ENCODE data around the gene FAM161A.
A peak's percentile ranks its signal among the peaks of the same experiment; 100 is the strongest.
"Not testable (repeated sequence)": the region's sequence is repeated elsewhere in the genome, so short reads cannot be mapped to it uniquely, and the experiment has no call there.

The FAM161A gene

DNA sequence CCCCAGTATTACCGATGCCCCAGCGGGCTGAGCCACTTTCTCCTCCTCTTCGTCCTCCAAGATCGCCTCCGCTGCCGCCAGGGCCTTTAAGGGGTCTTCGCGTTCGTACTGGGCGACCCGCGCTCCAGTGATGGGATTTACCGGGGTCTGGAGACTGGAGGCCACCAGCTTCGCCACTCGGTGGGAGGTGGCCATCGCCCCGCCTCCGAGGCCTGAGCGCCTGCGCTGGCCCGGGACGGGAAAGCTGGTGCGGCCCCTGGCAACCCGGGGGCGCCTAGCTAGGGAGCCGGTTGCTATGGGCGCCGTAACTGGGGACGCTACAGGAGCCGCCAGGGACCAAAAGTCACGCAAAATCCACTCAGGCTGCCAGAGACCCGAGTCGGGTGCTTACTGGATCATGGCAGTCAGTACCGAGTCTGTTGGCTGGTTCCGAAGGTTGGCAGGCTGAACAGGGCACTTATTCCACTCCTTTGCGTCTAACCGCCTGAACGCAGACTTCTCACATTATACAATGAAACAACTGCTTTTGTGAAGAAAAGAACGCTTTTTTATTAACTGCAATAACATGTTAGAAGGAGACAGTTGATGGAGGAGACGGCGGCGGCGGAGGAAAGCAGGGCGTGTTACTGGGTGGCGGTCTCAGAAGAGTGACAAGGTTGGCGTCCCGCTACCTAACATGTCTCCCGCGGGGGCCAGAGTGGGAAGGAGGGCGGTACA is at the start of gene FAM161A:
TSS of gene FAM161A (minus strand) at position 214 of the 717 bp plus-strand sequence. CDS start at position 195, 19 bp downstream.
- DNase-seq (ENCODE audit: low spot score) = peak; percentile 85

- no peak for DNase-seq (ENCODE audit: low spot score)
These were observed 46.4 kb upstream of the FAM161A start for GRCh38 chr2:61900281-61900680.

GRCh38 chr2:61898810-61899209 is 45.0 kb upstream of the FAM161A start:
- no peak for DNase-seq (ENCODE audit: low spot score)

DNA sequence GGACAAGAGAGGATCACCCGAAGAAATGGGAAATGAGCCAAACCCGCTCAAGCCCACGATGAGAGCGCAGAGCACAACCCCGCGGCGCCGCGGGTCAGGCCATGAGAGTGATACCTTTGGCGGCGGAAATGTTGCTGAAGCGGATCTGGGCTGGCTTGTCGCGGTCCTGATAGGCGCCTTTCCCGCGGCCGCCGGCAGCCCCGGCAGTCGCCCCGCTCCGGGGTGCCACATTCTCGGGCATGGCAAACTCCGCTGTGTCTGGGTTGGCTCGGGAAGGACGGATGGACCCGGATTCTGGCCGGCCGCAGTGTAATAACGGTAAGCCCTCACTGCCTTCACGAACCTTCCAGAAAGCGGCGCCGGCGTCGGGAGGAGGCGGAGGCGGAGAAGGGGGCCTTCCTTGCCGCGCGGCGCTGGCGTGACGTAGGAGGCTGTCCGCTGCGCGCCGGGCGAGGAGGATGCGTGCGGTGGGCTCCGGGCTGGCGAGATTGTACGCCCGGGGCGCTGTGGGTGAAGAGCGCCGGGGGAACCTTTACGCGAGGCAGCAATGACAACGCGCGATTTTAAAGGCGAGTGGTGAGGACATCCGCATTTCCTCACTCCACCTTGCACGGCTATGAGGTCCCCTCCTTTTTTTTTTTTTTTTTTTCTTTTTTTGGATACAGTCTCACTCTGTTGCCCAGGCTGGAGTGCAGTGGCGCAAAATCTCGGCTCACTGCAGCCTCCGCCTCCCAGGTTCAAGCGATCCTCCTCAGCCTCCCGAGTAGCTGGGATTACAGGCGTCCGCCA is 34.6 kb upstream of the FAM161A start, which contains the start of gene CCT4:
TSS of gene CCT4 (minus strand) at position 390 of the 789 bp plus-strand sequence. CDS start at position 241, 149 bp downstream.
- peak; percentile 77 for DNase-seq (ENCODE audit: low spot score)

GRCh38 chr2:61887717-61888266 is 33.9 kb upstream of the FAM161A start:
- DNase-seq (ENCODE audit: low spot score) = peak; percentile 27

DNA sequence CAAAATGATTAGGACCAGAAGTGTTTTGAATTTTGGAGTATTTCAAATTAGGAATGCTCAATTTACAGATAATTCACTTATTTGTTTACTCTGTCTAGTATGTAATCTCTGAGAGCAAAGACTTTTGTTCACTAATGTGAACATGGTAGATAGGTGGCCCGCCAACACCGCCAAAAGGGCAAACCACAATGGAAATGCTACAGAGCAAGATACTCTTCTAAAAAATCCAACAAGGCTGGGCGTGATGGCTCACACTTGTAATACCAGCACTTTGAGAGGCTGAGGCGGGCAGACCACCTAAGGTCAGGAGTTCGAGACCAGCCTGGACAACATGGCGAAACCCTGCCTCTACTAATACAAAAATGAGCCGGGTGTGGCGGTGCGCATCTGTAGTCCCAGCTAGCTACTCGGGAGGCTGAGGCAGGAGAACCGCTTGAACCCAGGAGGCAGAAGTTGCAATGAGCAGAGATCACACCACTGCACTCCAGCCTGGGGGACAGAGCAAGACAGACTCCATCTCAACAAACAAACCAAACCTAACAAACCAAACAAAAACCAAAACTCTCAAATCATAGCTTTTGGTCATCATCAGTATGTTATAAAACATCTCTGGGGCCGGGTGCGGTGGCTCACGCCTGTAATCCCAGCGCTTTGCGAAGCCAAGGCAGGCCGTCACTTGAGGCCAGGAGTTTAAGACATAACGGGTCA is 32.2 kb upstream of the FAM161A start:
- no peak for DNase-seq (ENCODE audit: low spot score)

DNA sequence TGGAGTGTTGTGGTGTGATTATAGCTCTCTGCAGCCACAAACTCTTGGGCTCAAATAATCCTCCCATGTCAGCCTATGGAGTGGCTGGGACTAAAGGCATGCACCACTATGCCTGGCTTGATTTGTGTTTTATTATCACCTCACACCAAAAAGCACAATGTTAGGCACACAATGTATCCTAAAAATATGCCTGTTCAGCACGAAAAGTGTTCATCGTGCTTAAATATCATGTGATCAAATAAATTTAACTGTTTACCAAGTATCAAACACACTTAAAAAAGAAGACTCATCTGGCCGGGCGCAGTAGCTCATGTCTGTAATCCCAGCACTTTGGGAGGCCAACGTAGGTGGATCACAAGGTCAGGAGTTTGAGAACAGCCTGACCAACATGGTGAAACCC is 29.0 kb upstream of the FAM161A start:
- DNase-seq (ENCODE audit: low spot score) = no peak

DNA sequence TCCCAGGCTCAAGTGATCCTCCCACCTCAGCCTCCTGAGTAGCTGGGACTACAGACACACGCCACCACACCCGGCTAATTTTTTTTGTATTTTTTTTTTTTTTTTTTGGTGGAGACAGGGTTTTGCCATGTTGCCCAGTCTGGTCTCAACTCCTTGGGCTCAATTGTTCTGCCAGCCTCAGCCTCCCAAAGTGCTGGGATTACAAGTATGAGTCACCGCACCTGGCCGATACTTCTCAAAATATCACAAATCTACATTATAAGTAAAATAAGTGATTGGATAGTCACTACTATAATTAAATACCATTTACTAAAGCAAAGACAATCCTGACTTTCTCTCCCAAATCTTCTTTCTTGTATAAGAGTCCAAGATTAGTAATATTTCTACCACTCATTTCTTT is 25.5 kb upstream of the FAM161A start:
- DNase-seq (ENCODE audit: low spot score) = not testable (repeated sequence)

DNA sequence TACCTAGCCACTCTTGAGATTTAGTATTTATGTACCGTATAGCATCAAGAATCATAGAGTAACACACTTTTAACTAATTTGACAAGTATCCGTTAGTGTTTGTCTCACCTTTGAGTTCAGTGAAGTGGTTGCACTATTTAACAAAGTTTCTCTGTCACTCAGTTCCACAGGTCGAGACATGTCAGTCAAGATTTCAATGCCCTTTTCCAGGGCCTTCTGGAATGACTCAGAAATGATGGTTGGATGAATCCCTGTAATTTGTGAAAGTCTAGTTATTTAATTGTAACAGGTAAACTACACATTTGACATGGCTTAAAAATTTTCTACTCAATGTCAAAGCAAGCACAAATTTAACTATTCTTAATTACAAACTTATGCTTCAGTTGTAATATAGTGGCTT is 24.9 kb upstream of the FAM161A start:
- DNase-seq (ENCODE audit: low spot score) = no peak

DNA sequence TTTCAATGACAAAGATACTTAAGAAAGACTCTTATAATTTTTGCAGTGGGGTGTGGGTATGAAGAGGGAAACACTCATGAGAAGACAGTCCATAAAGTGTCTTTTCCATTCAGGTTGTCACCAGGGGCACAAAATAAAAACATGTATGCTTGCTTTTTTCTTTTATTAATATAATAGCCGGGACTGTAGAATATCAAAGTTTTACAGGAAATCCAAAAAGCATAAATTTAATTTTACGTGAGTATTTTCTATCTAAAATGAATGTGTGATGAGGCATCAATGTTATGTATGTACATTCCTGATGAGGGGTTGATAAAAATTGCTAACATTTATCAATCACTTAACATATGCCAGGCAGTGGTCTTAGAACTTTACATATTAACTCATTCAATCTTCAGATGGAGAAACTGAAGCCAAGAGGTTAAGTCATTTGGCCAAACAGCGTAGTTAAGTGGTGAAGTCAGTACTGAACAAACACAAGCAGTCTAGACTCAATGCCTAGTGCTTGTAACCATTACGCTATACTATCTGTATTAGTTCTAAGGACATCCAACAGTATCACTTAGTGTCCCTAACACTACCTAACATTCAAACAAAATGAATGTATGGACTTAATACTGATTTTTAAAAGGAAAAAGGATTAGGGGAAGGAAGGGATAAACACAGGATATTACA is 23.8 kb upstream of the FAM161A start:
- DNase-seq (ENCODE audit: low spot score) = no peak

GRCh38 chr2:61876400-61876799 is 22.5 kb upstream of the FAM161A start:
- no peak for DNase-seq (ENCODE audit: low spot score)

GRCh38 chr2:61866482-61867089 is 12.7 kb upstream of the FAM161A start:
- DNase-seq (ENCODE audit: low spot score) = not testable (repeated sequence)

GRCh38 chr2:61862085-61862484 is 8.2 kb upstream of the FAM161A start:
- no peak for DNase-seq (ENCODE audit: low spot score)

DNA sequence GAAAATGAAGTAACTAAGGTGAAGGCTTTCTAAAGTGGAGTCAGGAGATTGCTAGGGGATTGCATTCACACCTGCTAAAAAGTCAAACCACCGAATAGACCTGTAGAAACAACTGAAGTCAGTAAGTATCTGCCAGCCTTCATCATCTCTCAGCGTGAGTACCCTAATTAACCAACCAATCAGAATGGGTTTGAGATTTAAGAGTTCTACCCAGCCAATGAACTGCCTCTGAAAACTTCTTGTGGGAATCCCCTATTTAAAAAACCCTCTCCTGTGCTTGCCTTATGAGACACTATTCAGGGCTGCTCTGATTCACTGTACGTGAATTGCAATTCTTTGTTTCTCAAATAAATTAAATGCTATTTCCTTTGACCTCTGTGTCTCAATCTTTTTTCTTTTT is 3.4 kb upstream of the FAM161A start:
- DNase-seq (ENCODE audit: low spot score) = no peak

DNA sequence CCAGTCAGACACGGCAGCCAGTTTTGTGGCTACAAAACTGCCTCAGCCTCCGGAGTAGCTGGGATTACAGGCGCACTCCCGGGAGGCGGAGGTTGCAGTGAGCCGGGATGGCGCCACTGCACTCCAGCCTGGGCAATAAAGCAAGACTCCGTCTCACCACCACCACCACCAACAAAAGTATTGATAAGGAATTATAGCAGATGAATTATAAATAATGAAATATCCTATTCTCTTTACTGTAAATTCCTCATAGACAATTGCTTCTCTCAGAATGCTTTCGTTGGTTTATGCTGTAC is 1.4 kb upstream of the FAM161A start:
- no peak for DNase-seq (ENCODE audit: low spot score)

GRCh38 chr2:61854564-61855317 is 881 bp upstream of the FAM161A start:
- peak; percentile 95 for DNase-seq (ENCODE audit: low spot score)

DNA sequence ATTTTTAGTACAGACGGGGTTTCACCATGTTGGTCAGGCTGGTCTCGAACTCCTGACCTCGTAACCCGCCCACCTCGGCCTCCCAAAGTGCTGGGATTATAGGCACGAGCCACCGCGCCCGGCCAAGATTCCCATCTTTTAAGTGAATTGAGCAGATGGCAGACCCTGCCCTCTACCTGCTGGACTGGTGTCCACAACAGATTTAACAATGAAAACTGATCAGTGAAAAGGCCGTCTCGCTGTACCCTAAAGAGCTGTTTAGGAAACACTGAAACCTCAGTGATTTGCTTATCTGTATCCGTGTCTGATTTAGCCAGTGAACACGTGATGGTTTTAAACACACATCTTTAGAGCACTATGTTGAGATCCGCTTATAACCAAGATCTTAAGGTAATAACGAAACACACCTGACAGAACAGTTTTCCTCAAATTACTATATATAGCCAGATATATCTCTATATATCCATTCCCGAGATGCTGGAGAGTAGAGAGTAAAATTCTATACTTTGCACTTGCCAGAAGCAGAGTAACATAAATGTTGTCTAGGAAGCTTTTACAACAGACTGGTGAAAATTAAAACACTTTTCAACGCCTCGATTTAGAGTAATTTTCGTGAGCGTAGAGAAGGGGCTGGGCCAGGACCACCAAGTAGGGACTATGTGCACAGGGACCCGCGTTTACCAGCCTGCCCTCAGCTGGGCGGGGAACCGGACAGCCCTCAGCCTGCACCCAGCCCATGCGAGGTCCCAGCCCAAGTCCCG is 594 bp downstream of the FAM161A start:
- peak; percentile 63 for DNase-seq (ENCODE audit: low spot score)

DNA sequence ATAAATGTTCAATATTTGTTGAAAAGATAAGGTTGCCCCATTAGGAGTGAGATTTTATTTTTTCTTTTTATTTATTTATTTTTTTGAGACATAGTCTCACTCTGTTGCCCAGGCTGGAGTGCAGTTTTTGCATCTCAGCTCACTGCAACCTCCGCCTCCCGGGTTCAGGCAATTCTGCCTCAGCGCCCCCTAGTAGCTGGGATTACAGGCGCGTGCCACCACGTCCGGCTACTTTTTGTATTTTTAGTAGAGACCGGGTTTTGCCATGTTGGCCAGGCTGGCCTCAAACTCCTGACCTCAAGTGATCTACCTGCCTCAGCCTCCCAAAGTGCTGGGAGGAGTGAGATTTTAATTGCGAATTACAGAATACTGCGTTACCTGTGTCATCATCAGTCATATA is 2.6 kb downstream of the FAM161A start:
- not testable (repeated sequence) for DNase-seq (ENCODE audit: low spot score)

DNA sequence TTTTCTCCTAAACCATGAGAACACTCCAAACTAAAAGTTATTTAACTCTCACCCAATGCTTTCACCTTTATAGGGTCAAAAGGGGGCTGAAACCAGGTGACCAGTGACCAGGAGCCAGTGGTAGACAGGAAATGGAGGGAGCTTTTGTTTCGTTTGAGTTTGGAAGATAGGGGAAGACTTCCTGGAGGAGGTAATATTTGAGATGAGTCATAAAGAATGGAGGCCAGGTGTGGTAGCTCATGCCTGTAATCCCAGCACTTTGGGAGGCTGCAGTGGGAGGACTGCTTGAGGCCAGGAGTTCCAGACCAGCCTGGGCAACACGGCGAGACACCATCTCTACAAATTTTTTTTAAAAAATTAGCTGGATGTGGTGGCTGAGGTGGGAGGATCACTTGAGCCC is 8.5 kb downstream of the FAM161A start:
- no peak for DNase-seq (ENCODE audit: low spot score)

GRCh38 chr2:61841286-61841685 is 12.6 kb downstream of the FAM161A start:
- no peak for DNase-seq (ENCODE audit: low spot score)
